HEK293 (cell line): Measurements from ENCODE around the gene CDK2AP2.

ENCODE experiments used
- CTCF ChIP-seq: fragments of 450-650 bp; formaldehyde crosslinking; IDR thresholded peaks from 2 replicates; pipeline ENCODE4 v1.5.1; 2016; ENCODE audit warnings: missing biosample characterization, missing genetic modification characterization
- PATZ1 ChIP-seq: fragments of 450-650 bp; formaldehyde crosslinking; IDR thresholded peaks from 2 replicates; pipeline ENCODE4 v1.5.1; 2016; ENCODE audit warnings: missing biosample characterization, missing genetic modification characterization
- YY1 ChIP-seq: fragments of 450-650 bp; formaldehyde crosslinking; IDR thresholded peaks from 2 replicates; pipeline ENCODE4 v1.5.1; 2018; ENCODE audit warnings: missing biosample characterization, missing genetic modification characterization
- ZBTB7A ChIP-seq: fragments of 450-650 bp; formaldehyde crosslinking; IDR thresholded peaks from 2 replicates; pipeline ENCODE4 v1.5.1; 2016; ENCODE audit warnings: low read depth, missing biosample characterization, missing genetic modification characterization
- ZNF202 ChIP-seq: fragments of 450-650 bp; formaldehyde crosslinking; IDR thresholded peaks from 2 replicates; pipeline ENCODE4 v1.5.1; 2016; ENCODE audit warnings: missing biosample characterization, missing genetic modification characterization, borderline replicate concordance
- ZNF280D ChIP-seq: fragments of 450-650 bp; formaldehyde crosslinking; IDR thresholded peaks from 2 replicates; pipeline ENCODE4 v1.5.1; 2016; ENCODE audit warnings: missing biosample characterization, missing genetic modification characterization
- ZNF394 ChIP-seq: fragments of 450-650 bp; formaldehyde crosslinking; IDR thresholded peaks from 2 replicates; pipeline ENCODE4 v1.5.1; 2016; ENCODE audit warnings: missing biosample characterization, missing genetic modification characterization, mild to moderate bottlenecking, moderate library complexity, borderline replicate concordance
- ZNF398 ChIP-seq: fragments of 450-650 bp; formaldehyde crosslinking; IDR thresholded peaks from 2 replicates; pipeline ENCODE4 v1.5.1; 2017; ENCODE audit warnings: missing biosample characterization, missing genetic modification characterization
- ZNF670 ChIP-seq: fragments of 450-650 bp; formaldehyde crosslinking; IDR thresholded peaks from 2 replicates; pipeline ENCODE4 v1.5.1; 2016; ENCODE audit warnings: missing biosample characterization, missing genetic modification characterization, low read depth
- ZNF830 ChIP-seq: fragments of 450-650 bp; IDR thresholded peaks from 2 replicates; pipeline ENCODE4 v1.5.0; 2018; ENCODE audit warnings: missing biosample characterization, missing genetic modification characterization, low read depth, mild to moderate bottlenecking, moderate library complexity
- ZSCAN23 ChIP-seq: fragments of 450-650 bp; formaldehyde crosslinking; IDR thresholded peaks from 2 replicates; pipeline ENCODE4 v1.5.1; 2016; ENCODE audit warnings: missing biosample characterization, missing genetic modification characterization

GRCh38 chr11:67496113-67496512 lies 11.8 kb downstream of the CDK2AP2 start:
- no peak for TF ChIP-seq ZNF394
- TF ChIP-seq ZBTB7A (tag by site-specific recombination): no peak
- no peak for TF ChIP-seq CTCF (tag by site-specific recombination)
- TF ChIP-seq ZNF280D (tag by site-specific recombination): no peak
- no peak for TF ChIP-seq ZNF830 (tag by site-specific recombination)
- TF ChIP-seq ZSCAN23 (tag by site-specific recombination): no peak
- no peak for TF ChIP-seq ZNF670 (tag by site-specific recombination)
- TF ChIP-seq ZNF398 (tag by site-specific recombination): no peak
- no peak for TF ChIP-seq PATZ1 (tag by site-specific recombination)
- TF ChIP-seq YY1: no peak
- TF ChIP-seq ZNF202 (tag by site-specific recombination): no peak
